Sciatic nerve (tissue), 1 donor: Measurements from ENCODE around the gene SLC43A3. TPM values are rescaled to one million over a fixed set of nuclear protein-coding genes. Genes with fewer than 3 reads are reported as not detected.

Experiments used
- total RNA-seq: library from RNA; stranded (reverse); fragmentation: NEBNext Ultra II Directional; extraction: Animal tissue kit (Norgen Biotek cat#: 25700); gene quantifications from one replicate; pipeline ENCODE4 v1.2.1, GENCODE V29; 2021
- donor health status: DM: no; HTN: no; CAD: no.

Gene SLC43A3
- total RNA-seq, 1 donor from 2014 or later = 75.4 TPM

Other genes starting within 250 kb of the SLC43A3 start
- not detected for gene LRRC55, start 245.2 kb downstream of the SLC43A3 start, total RNA-seq
- gene APLNR, start 189.9 kb downstream of the SLC43A3 start, total RNA-seq = 12.7 TPM
- gene TNKS1BP1, start 102.2 kb downstream of the SLC43A3 start, total RNA-seq = 178 TPM
- gene SSRP1, start 91.2 kb downstream of the SLC43A3 start, total RNA-seq = 54.9 TPM
- gene P2RX3, start 88.8 kb downstream of the SLC43A3 start, total RNA-seq = not detected
- not detected for gene PRG3, start 46.0 kb downstream of the SLC43A3 start, total RNA-seq
- not detected for gene PRG2, start 36.5 kb downstream of the SLC43A3 start, total RNA-seq
- gene RTN4RL2, start 33.4 kb upstream of the SLC43A3 start, total RNA-seq = 2.5 TPM
- gene SLC43A1, start 88.6 kb upstream of the SLC43A3 start, total RNA-seq = 14.8 TPM
- 42.0 TPM for gene TIMM10, start 103.6 kb upstream of the SLC43A3 start, total RNA-seq
- not detected for gene SMTNL1, start 110.5 kb upstream of the SLC43A3 start, total RNA-seq
- 53.5 TPM for gene UBE2L6, start 140.6 kb upstream of the SLC43A3 start, total RNA-seq
- gene SERPING1, start 170.6 kb upstream of the SLC43A3 start, total RNA-seq = 701 TPM
- gene YPEL4, start 222.8 kb upstream of the SLC43A3 start, total RNA-seq = 2.1 TPM
- gene CLP1, start 230.6 kb upstream of the SLC43A3 start, total RNA-seq = 11.9 TPM
- 45.4 TPM for gene ZDHHC5, start 241.0 kb upstream of the SLC43A3 start, total RNA-seq